DND-41 (cell line): Measurements from ENCODE around the gene GRIFIN.

ENCODE experiments used
- ATAC-seq: fragments of 200-7000 bp; cut with Tn5 transposase; 3 replicates; pipeline ENCODE4 v1.9.1; 2021; ENCODE audit warnings: low read depth; ENCODE audit not compliant: insufficient read depth
- DNase-seq: peaks from one replicate; pipeline ENCODE4 v3.0.0-alpha.2; 2020
- H2AFZ ChIP-seq: 2 replicates; pipeline ENCODE4 v1.6.0; 2012; ENCODE audit warnings: low read depth, low read length
- H3K27ac ChIP-seq: 2 replicates; pipeline ENCODE4 v1.5.1; 2012; ENCODE audit warnings: low read length, inconsistent platforms
- H3K27me3 ChIP-seq: fragments of 200-600 bp; sonication (generic); 2 replicates; pipeline ENCODE4 v1.6.0; 2012; ENCODE audit warnings: low read length, mild to moderate bottlenecking, inconsistent platforms; ENCODE audit not compliant: insufficient read depth, poor library complexity
- H3K36me3 ChIP-seq: 2 replicates; pipeline ENCODE4 v1.5.1; 2012; ENCODE audit warnings: low read length, inconsistent platforms; ENCODE audit not compliant: insufficient read depth
- H3K4me1 ChIP-seq: 2 replicates; pipeline ENCODE4 v1.5.1; 2012; ENCODE audit warnings: mild to moderate bottlenecking, low read length; ENCODE audit not compliant: insufficient read depth
- H3K4me2 ChIP-seq: 2 replicates; pipeline ENCODE4 v1.6.0; 2012; ENCODE audit warnings: mild to moderate bottlenecking, moderate library complexity, low read length, inconsistent platforms; ENCODE audit not compliant: insufficient read depth
- H3K4me3 ChIP-seq, 2 experiments: fragments of 200-600 bp in 1 of 2; shearing (Covaris generic) in 1 of 2; 2 replicates each; pipeline ENCODE4 v1.5.1; 2012 to 2016; ENCODE audit warnings: inconsistent platforms in 2 of 2, low read length in 2 of 2, mild to moderate bottlenecking in 2 of 2, low read depth in 1 of 2, moderate library complexity in 1 of 2
- H3K79me2 ChIP-seq: 2 replicates; pipeline ENCODE4 v1.6.0; 2012; ENCODE audit warnings: low read length, inconsistent platforms; ENCODE audit not compliant: insufficient read depth
- H3K9ac ChIP-seq: 2 replicates; pipeline ENCODE4 v1.6.0; 2012; ENCODE audit warnings: low read depth, mild to moderate bottlenecking, inconsistent platforms, low read length, moderate library complexity
- H3K9me3 ChIP-seq: 2 replicates; pipeline ENCODE4 v1.5.1; 2012; ENCODE audit warnings: low read length, moderate library complexity, mild to moderate bottlenecking, inconsistent platforms; ENCODE audit not compliant: insufficient read depth, severe bottlenecking
- H4K20me1 ChIP-seq: 2 replicates; pipeline ENCODE4 v1.6.0; 2012; ENCODE audit warnings: low read length; ENCODE audit not compliant: insufficient read depth
- CTCF ChIP-seq: IDR thresholded peaks from 2 replicates; pipeline ENCODE4 v1.5.1; 2012; ENCODE audit warnings: borderline replicate concordance, low read length, moderate library complexity, mild to moderate bottlenecking; ENCODE audit not compliant: poor library complexity, severe bottlenecking; ENCODE audit errors: extremely low read depth
- EZH2 ChIP-seq: IDR thresholded peaks from 3 replicates; pipeline ENCODE4 v1.6.1; 2012; ENCODE audit warnings: borderline replicate concordance, low read depth, mild to moderate bottlenecking, moderate library complexity, low read length, inconsistent platforms; ENCODE audit not compliant: severe bottlenecking

GRIFIN gene

GRCh38 chr7:2510130-2510776 is 34.1 kb upstream of the GRIFIN start:
- peaks cover 33% of the 10 kb centered on the region for H3K4me1 ChIP-seq
- H3K9me3 ChIP-seq: no peaks in the 10 kb centered on the region
- TF ChIP-seq CTCF (no peak), EZH2 (no peak)
- no peak overlapping the region for H3K4me2 ChIP-seq
- no peaks in the 10 kb centered on the region for H3K27me3 ChIP-seq
- no peak overlapping the region for H2AFZ ChIP-seq
- no peak for ATAC-seq
- H3K79me2 ChIP-seq: no peaks in the 10 kb centered on the region
- DNase-seq: no peak
- no peak overlapping the region for H3K9ac ChIP-seq
- no peak overlapping the region for H3K4me3 ChIP-seq
- no peaks in the 10 kb centered on the region for H3K36me3 ChIP-seq
- no peak overlapping the region for H3K27ac ChIP-seq
- peaks cover 11% of the 10 kb centered on the region; the same call in 1 of the 2 replicates for H4K20me1 ChIP-seq

GRCh38 chr7:2509298-2509906 is 33.2 kb upstream of the GRIFIN start:
- H3K79me2 ChIP-seq: no peaks in the 10 kb centered on the region
- peaks cover 33% of the 10 kb centered on the region for H3K4me1 ChIP-seq
- H3K9me3 ChIP-seq: no peaks in the 10 kb centered on the region
- H3K36me3 ChIP-seq: no peaks in the 10 kb centered on the region
- H4K20me1 ChIP-seq: peaks cover 11% of the 10 kb centered on the region; the same call in 1 of the 2 replicates
- TF ChIP-seq CTCF: no peak
- no peak for TF ChIP-seq EZH2
- no peak overlapping the region for H3K27ac ChIP-seq
- no peaks in the 10 kb centered on the region for H3K27me3 ChIP-seq
- peak overlapping the region; percentile 37; the same call in 1 of the 2 replicates for H3K9ac ChIP-seq
- H3K4me2 ChIP-seq: peak overlapping the region; percentile 73
- ATAC-seq: no peak
- no peak overlapping the region for H2AFZ ChIP-seq
- DNase-seq: no peak
- peak overlapping the region in 1 of 2 experiments; percentile 52; a peak in 2 of 4 replicates for H3K4me3 ChIP-seq

- DNase-seq: peak; percentile 93
- peak overlapping the region; percentile 73 for H3K4me2 ChIP-seq
- H3K9ac ChIP-seq: peak overlapping the region; percentile 37
- H3K79me2 ChIP-seq: no peaks in the 10 kb centered on the region
- H3K4me3 ChIP-seq: peak overlapping the region in 1 of 2 experiments; percentile 52; a peak in 2 of 4 replicates
- peaks cover 33% of the 10 kb centered on the region for H3K4me1 ChIP-seq
- peak overlapping the region; percentile 71 for H3K27ac ChIP-seq
- H2AFZ ChIP-seq: peak overlapping the region; percentile 56; the same call in 1 of the 2 replicates
- no peaks in the 10 kb centered on the region for H3K9me3 ChIP-seq
- H3K36me3 ChIP-seq: no peaks in the 10 kb centered on the region
- H4K20me1 ChIP-seq: peaks cover 12% of the 10 kb centered on the region; the same call in 1 of the 2 replicates
- TF ChIP-seq CTCF: no peak
- peak; percentile 89 for ATAC-seq
- H3K27me3 ChIP-seq: no peaks in the 10 kb centered on the region
Measured at GRCh38 chr7:2508327-2509215, 32.4 kb upstream of the GRIFIN start.
